ENCODE data around the gene PMS1. TPM values are rescaled to one million over a fixed set of nuclear protein-coding genes. Genes with fewer than 3 reads are reported as not detected.

Gene PMS1
- total and polyA plus RNA-seq, 2 donors (not counting 1 experiment from before 2014, with no cell fraction given), result 14.9 to 44.2 TPM

DNA sequence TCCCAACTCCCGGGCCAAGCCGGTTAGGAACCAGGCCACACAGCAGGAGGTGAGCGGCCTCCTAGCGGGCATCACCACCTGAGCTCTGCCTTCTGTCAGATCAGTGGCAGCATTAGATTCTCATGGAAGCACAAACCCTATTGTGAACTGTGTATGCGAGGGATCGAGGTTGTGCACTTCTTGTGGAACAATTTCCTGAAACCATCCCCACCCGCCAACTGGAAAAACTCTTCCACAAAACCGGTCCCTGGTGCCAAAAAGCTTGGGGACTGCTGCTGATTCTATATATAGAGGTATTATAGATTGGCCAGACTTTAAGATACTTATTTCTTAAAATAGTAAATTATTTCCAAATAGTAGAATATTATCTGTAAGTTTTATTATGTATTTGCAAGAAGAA, 89.4 kb downstream of the PMS1 start:
- no peak overlapping the region for H2AFZ ChIP-seq (ENCODE audit: insufficient read depth, low read depth, low read length, poor library complexity, severe bottlenecking)
- H3K79me2 ChIP-seq (ENCODE audit: control insufficient read depth, insufficient read depth, low read length), result no peaks in the 10 kb centered on the region
- no peak overlapping the region for H3K4me3 Mint-ChIP-seq
- 100% methylated on average over 4 of the region's 8 CpGs for WGBS (ENCODE audit: insufficient coverage)
- H3K9me3 ChIP-seq (ENCODE audit: control extremely low read depth in 1 of 3, control insufficient read depth in 2 of 3, insufficient read depth in 1 of 3, low read length in 2 of 3), result no peaks in the 10 kb centered on the region
- H3K27ac ChIP-seq (ENCODE audit: low read length in 2 of 2), result no peak overlapping the region
- no peak overlapping the region for H3K4me3 ChIP-seq (ENCODE audit: control extremely low read depth in 1 of 5, extremely low read depth in 1 of 5, insufficient read depth in 1 of 5, low read depth in 2 of 5, low read length in 4 of 5)
- ChIA-PET POLR2A (no interaction called here), CTCF (no interaction called here)
- DNase-seq (no peak), ATAC-seq (ENCODE audit: low read depth) (no peak)
- intact Hi-C loops (cut with micrococcal nuclease), result no loop called here
- no peak overlapping the region for H3K4me2 ChIP-seq (replicated peaks; ENCODE audit: low read depth, low read length, poor library complexity, severe bottlenecking)
- no peaks in the 10 kb centered on the region for H4K20me1 ChIP-seq (ENCODE audit: control insufficient read depth, insufficient read depth, low read length, poor library complexity, severe bottlenecking)
- peaks cover 13 to 20% of the 10 kb centered on the region in 2 donors for H3K4me1 ChIP-seq (ENCODE audit: control insufficient read depth in 2 of 2, insufficient read depth in 2 of 2, low read length in 2 of 2)
- no peaks in the 10 kb centered on the region for H3K36me3 ChIP-seq (replicated peaks in 1 of 2; ENCODE audit: control extremely low read depth in 1 of 2, control insufficient read depth in 1 of 2, extremely low read depth in 1 of 2, insufficient read depth in 2 of 2, low read length in 1 of 2)
- H3K27me3 ChIP-seq (replicated peaks in 1 of 4; ENCODE audit: control extremely low read depth in 1 of 4, control insufficient read depth in 3 of 4, insufficient read depth in 4 of 4, low read length in 3 of 4), result no peaks in the 10 kb centered on the region
- no peaks in the 10 kb centered on the region for H3K27me3 Mint-ChIP-seq
- no peak overlapping the region for H3K27ac Mint-ChIP-seq
- peaks cover 6% of the 10 kb centered on the region for H3K9me3 Mint-ChIP-seq (ENCODE audit: insufficient read depth)
- H3K4me1 Mint-ChIP-seq, result peaks cover 19% of the 10 kb centered on the region
- TF ChIP-seq, protein P1, sequence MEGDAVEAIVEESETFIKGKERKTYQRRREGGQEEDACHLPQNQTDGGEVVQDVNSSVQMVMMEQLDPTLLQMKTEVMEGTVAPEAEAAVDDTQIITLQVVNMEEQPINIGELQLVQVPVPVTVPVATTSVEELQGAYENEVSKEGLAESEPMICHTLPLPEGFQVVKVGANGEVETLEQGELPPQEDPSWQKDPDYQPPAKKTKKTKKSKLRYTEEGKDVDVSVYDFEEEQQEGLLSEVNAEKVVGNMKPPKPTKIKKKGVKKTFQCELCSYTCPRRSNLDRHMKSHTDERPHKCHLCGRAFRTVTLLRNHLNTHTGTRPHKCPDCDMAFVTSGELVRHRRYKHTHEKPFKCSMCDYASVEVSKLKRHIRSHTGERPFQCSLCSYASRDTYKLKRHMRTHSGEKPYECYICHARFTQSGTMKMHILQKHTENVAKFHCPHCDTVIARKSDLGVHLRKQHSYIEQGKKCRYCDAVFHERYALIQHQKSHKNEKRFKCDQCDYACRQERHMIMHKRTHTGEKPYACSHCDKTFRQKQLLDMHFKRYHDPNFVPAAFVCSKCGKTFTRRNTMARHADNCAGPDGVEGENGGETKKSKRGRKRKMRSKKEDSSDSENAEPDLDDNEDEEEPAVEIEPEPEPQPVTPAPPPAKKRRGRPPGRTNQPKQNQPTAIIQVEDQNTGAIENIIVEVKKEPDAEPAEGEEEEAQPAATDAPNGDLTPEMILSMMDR (IDR thresholded peaks at IDR 0.05), result no peak
- TF ChIP-seq EZH2 (IDR thresholded peaks at IDR 0.05; ENCODE audit: borderline replicate concordance, insufficient read depth, low read depth, low read length, poor library complexity, severe bottlenecking), result no peak
- H3K9ac ChIP-seq (ENCODE audit: low read length), result no peak overlapping the region

DNA sequence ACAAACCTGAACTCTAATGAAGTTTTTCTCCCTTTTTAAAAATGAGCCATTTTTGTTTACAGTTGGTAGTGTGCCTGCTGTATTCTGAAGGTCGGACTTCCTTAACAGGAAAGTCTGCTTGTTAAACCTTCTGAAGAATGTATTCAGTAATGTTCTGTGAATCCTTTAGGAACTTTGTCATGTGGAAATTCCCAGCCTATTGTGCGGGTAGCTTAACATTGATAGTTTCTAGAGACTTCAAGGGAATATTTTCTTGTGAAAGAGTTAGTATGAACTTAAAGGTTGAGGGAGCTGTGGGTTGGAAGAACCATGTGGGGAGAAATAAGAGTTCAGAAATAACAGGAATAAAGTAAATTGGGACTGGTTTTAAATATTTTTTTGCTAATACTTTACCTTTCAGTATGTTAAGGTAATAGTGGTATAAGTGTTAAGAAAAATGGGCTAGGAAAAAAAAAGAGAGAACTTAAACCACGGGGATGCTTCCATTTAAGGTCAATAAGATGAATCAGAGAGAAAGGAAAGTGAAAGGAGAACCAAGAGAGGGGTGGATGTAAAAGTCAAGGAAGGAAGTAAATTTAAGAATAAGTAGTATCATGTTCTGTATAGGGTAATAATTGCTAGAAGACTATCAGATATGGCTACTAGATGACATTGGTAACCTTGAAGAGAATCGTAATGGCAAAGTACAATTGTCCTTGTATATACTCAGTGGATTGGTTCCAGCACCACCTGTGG, 90.5 kb downstream of the PMS1 start:
- no peaks in the 10 kb centered on the region for H3K27me3 Mint-ChIP-seq
- Histone ChIP-seq H3K36me3 (replicated peaks in 1 of 2; ENCODE audit: control extremely low read depth in 1 of 2, control insufficient read depth in 1 of 2, extremely low read depth in 1 of 2, insufficient read depth in 2 of 2, low read length in 1 of 2) (no peaks in the 10 kb centered on the region), H3K4me1 (ENCODE audit: control insufficient read depth in 2 of 2, insufficient read depth in 2 of 2, low read length in 2 of 2) (peaks cover 13 to 20% of the 10 kb centered on the region in 2 donors), H3K9ac (ENCODE audit: low read length) (peak overlapping the region; percentile 31), H2AFZ (ENCODE audit: insufficient read depth, low read depth, low read length, poor library complexity, severe bottlenecking) (peak overlapping the region; percentile 67), H4K20me1 (ENCODE audit: control insufficient read depth, insufficient read depth, low read length, poor library complexity, severe bottlenecking) (no peaks in the 10 kb centered on the region), H3K9me3 (ENCODE audit: control extremely low read depth in 1 of 3, control insufficient read depth in 2 of 3, insufficient read depth in 1 of 3, low read length in 2 of 3) (peaks cover 0 to 8% (median 0%) of the 10 kb centered on the region in 3 donors), H3K27ac (ENCODE audit: low read length in 2 of 2) (peak overlapping the region in 1 of 2 donors; percentile 56), H3K27me3 (replicated peaks in 1 of 4; ENCODE audit: control extremely low read depth in 1 of 4, control insufficient read depth in 3 of 4, insufficient read depth in 4 of 4, low read length in 3 of 4) (no peaks in the 10 kb centered on the region), H3K4me3 (ENCODE audit: control extremely low read depth in 1 of 5, extremely low read depth in 1 of 5, insufficient read depth in 1 of 5, low read depth in 2 of 5, low read length in 4 of 5) (peak overlapping the region in 1 of 5 experiments; percentile 30), H3K4me2 (replicated peaks; ENCODE audit: low read depth, low read length, poor library complexity, severe bottlenecking) (peak overlapping the region; percentile 46), H3K79me2 (ENCODE audit: control insufficient read depth, insufficient read depth, low read length) (no peaks in the 10 kb centered on the region)
- CTCF ChIA-PET, result no interaction called here
- TF ChIP-seq, protein P1 (IDR thresholded peaks at IDR 0.05), result no peak
- TF ChIP-seq EZH2 (IDR thresholded peaks at IDR 0.05; ENCODE audit: borderline replicate concordance, insufficient read depth, low read depth, low read length, poor library complexity, severe bottlenecking), result no peak
- ATAC-seq (ENCODE audit: low read depth) (peak; percentile 21), DNase-seq (peak; percentile 34)
- peaks cover 6% of the 10 kb centered on the region for H3K9me3 Mint-ChIP-seq (ENCODE audit: insufficient read depth)
- peak overlapping the region; percentile 0 for H3K4me3 Mint-ChIP-seq
- H3K27ac Mint-ChIP-seq, result peak overlapping the region; percentile 7
- POLR2A ChIA-PET, result no interaction called here
- WGBS (ENCODE audit: insufficient coverage), result 75% methylated on average over 4 of the region's 4 CpGs
- intact Hi-C loops (cut with micrococcal nuclease), result no loop called here
- H3K4me1 Mint-ChIP-seq, result peaks cover 19% of the 10 kb centered on the region
